Measurements from ENCODE around the gene LRRC8E. TPM values are rescaled to one million over a fixed set of nuclear protein-coding genes. Genes with fewer than 3 reads are reported as not detected.
"Not testable (repeated sequence)": the region's sequence is repeated elsewhere in the genome, so short reads cannot be mapped to it uniquely, and the experiment has no call there.

LRRC8E gene
- total RNA-seq, 2 experiments from 2014 or later: not detected

- Mint-ChIP-seq H3K27ac (no peak overlapping the region), H3K36me3 (ENCODE audit: low read depth) (peaks cover 8% of the 10 kb centered on the region), H3K4me1 (peaks cover 23% of the 10 kb centered on the region), H3K9me3 (no peaks in the 10 kb centered on the region), H3K27me3 (no peaks in the 10 kb centered on the region), H3K4me3 (peak overlapping the region; percentile 73)
- CTCF ChIA-PET: no interaction called here
- POLR2A ChIA-PET: no interaction called here
- DNase-seq: peak; percentile 79
These were observed 37.0 kb downstream of the LRRC8E start for GRCh38 chr19:7925171-7925851.

DNA sequence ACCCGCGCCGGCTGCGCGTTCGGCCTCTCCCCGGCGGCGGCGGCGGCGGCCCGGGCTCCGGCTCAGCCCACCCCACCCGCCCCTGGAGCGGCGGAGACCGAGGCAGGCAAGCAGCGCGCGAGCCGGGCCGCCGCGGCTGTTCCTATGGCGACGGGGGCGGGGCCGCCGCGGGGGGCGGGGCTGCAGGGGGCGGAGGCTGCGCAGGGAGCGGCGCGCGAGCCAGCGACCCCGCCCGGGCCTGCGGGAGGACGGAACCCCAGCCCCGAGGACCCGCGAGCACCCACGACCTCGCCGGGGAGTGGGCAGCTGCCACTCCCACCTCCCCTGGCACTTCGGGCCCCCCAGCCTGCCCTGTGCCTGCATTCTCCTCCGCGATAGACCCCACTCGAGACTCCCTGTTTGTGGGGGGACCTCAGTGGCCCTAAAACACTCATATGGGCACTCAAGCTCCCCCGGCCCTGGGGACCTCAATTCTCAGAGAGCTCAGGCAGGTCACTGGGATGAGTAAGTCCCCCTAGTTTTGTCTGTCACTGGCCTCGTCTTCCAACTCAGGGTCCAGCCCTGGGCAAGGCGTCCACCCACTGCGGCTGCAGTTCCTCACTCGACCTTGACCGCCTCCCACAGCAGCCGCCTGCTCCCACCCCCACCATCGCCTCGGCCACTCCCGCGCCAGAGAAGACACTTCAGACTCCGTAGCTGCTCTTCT, 37.9 kb downstream of the LRRC8E start, which contains the start of gene CTXN1:
Gene CTXN1, minus strand, starts transcription at position 115 of the 706 bp plus-strand sequence. CDS start 597 bp downstream, outside the sequence.
- peak within 1 kb of the TSS; percentile 73 for H3K4me3 Mint-ChIP-seq
- H3K9me3 Mint-ChIP-seq: no peaks in the 10 kb centered on the region
- no peak within 1 kb of the TSS for H3K27ac Mint-ChIP-seq
- H3K4me1 Mint-ChIP-seq: peaks cover 19% of the 10 kb centered on the region
- no peaks in the 10 kb centered on the region for H3K27me3 Mint-ChIP-seq
- DNase-seq: peak; percentile 73
- H3K36me3 Mint-ChIP-seq (ENCODE audit: low read depth): peaks cover 8% of the 10 kb centered on the region
- ChIA-PET POLR2A (no interaction called here), CTCF (interaction anchor here (0.5 kb wide), 1 partner anchor 381 kb away, joined by 3 read pairs; no protein-coding TSS in a partner anchor)

- Mint-ChIP-seq H3K4me1 (peaks cover 11% of the 10 kb centered on the region), H3K27me3 (no peaks in the 10 kb centered on the region), H3K4me3 (peak overlapping the region; percentile 57), H3K9me3 (no peaks in the 10 kb centered on the region), H3K27ac (no peak overlapping the region), H3K36me3 (ENCODE audit: low read depth) (peaks cover 8% of the 10 kb centered on the region)
- ChIA-PET CTCF (interaction anchor here (3.1 to 5.8 kb wide), 2 partner anchors 17 to 58 kb away, joined by 11 to 38 read pairs; partner anchors contain the start of gene TIMM44), POLR2A (no interaction called here)
- DNase-seq: no peak
These were observed 38.7 kb downstream of the LRRC8E start for GRCh38 chr19:7926727-7927604.

GRCh38 chr19:7927605-7928333, 39.5 kb downstream of the LRRC8E start:
- ChIA-PET CTCF (interaction anchor here (3.1 to 5.8 kb wide), 2 partner anchors 16 to 59 kb away, joined by 11 to 38 read pairs; partner anchors contain the start of gene TIMM44), POLR2A (no interaction called here)
- no peak for DNase-seq
- peaks cover 8% of the 10 kb centered on the region for H3K4me1 Mint-ChIP-seq
- peaks cover 3% of the 10 kb centered on the region for H3K36me3 Mint-ChIP-seq (ENCODE audit: low read depth)
- no peak overlapping the region for H3K27ac Mint-ChIP-seq
- H3K27me3 Mint-ChIP-seq: no peaks in the 10 kb centered on the region
- H3K4me3 Mint-ChIP-seq: no peak overlapping the region
- no peaks in the 10 kb centered on the region for H3K9me3 Mint-ChIP-seq

DNA sequence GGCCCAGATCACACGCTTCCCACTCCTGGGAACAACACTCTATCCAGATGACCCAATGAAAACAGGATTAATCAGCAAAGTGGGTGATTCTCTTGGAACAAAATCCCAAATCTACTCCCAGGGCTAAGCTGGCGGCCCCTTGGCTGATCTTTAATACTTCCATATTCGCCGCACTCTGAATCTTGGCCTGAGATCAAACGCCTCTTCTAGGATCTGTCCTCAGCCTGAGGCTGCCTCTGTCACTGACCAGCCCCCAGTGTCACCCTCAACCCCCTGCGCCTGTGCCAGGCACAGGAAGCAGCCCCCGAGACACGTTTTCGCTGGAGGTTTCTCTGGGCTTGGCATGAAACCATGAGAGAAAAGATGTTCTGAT, 40.0 kb downstream of the LRRC8E start:
- Mint-ChIP-seq H3K27me3 (no peaks in the 10 kb centered on the region), H3K36me3 (ENCODE audit: low read depth) (no peaks in the 10 kb centered on the region), H3K27ac (no peak overlapping the region), H3K4me1 (peaks cover 8% of the 10 kb centered on the region), H3K4me3 (no peak overlapping the region), H3K9me3 (no peaks in the 10 kb centered on the region)
- CTCF ChIA-PET: interaction anchor here (1.3 to 5.8 kb wide), 4 partner anchors 8 to 74 kb away, joined by 4 to 38 read pairs (median 10); partner anchors contain the start of genes SNAPC2 and TIMM44
- DNase-seq: no peak
- POLR2A ChIA-PET: interaction anchor here (0.5 kb wide), 1 partner anchor 548 kb away, joined by 5 read pairs; no protein-coding TSS in a partner anchor

DNA sequence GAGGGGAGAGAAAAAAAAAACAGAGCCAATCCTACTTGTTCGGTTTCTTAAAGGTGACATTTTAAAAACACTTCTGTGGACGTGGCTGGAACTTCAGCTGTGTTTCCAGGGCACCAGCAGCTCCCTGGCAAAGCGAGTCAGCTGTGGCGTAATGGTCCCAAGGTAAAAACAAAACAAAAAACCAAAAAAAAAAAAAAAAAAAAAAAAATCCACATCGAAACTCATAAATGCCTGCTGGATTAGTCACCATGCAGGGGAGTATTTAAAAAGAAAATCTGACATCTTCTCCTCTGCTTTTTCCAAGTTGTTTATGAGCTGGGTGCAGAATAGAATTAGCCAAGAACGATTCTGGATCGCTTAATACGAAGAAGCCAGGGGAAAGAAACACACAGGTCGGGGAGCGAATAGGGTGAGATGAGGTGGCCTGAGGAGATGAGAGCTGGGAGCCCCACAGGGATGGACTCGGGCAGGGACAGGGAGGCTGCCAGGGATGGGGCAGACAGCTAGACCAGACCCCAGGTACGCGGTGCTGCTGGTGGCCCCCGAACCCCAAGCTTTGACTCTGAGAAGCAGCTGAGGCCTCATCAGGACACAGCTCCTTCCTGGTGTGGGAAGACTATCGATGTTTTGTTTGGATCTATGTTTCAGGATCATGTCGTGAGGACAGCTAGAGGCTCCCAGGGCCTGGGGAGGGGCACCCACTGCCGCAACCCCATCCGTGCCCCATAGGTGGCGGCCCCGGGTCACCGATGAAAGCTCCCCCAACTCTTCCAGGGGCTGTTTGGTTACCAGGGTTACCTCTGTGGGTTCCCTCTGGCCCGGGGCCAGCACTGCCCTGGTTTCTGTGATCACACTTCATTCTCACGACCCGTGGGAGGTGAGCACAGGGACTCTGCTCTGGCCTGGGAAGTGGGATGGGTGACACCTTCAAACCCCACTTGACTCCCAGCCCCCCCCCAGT, 40.7 kb downstream of the LRRC8E start:
- Mint-ChIP-seq H3K27me3 (no peaks in the 10 kb centered on the region), H3K27ac (peak overlapping the region; percentile 54), H3K9me3 (no peaks in the 10 kb centered on the region), H3K4me3 (no peak overlapping the region), H3K36me3 (ENCODE audit: low read depth) (peaks cover 2% of the 10 kb centered on the region), H3K4me1 (peaks cover 8% of the 10 kb centered on the region)
- ChIA-PET CTCF (interaction anchor here (0.6 to 5.8 kb wide), 8 partner anchors 9 to 412 kb away, joined by 3 to 38 read pairs (median 4); partner anchors contain the start of genes SNAPC2 and TIMM44), POLR2A (interaction anchor here (0.5 to 1.0 kb wide), 2 partner anchors 8 to 548 kb away, joined by 3 to 5 read pairs; partner anchors contain the start of gene SNAPC2)
- peak; percentile 68 for DNase-seq

GRCh38 chr19:7930030-7930429, 41.7 kb downstream of the LRRC8E start:
- H3K27ac Mint-ChIP-seq; H3K36me3 Mint-ChIP-seq (ENCODE audit: low read depth); H3K9me3 Mint-ChIP-seq; POLR2A ChIA-PET; H3K4me1 Mint-ChIP-seq; H3K27me3 Mint-ChIP-seq; DNase-seq; H3K4me3 Mint-ChIP-seq: not testable (repeated sequence)
- CTCF ChIA-PET: interaction anchor here (0.8 to 5.8 kb wide), 4 partner anchors 10 to 61 kb away, joined by 3 to 38 read pairs (median 10); partner anchors contain the start of genes SNAPC2 and TIMM44

- DNase-seq: no peak
- H3K9me3 Mint-ChIP-seq: no peaks in the 10 kb centered on the region
- H3K4me3 Mint-ChIP-seq: no peak overlapping the region
- H3K27me3 Mint-ChIP-seq: no peaks in the 10 kb centered on the region
- CTCF ChIA-PET: interaction anchor here (0.8 to 5.8 kb wide), 3 partner anchors 11 to 39 kb away, joined by 3 to 38 read pairs (median 8); partner anchors contain the start of genes SNAPC2 and TIMM44
- H3K36me3 Mint-ChIP-seq (ENCODE audit: low read depth): peaks cover 7% of the 10 kb centered on the region
- peaks cover 4% of the 10 kb centered on the region for H3K4me1 Mint-ChIP-seq
- POLR2A ChIA-PET: interaction anchor here (0.6 kb wide), 1 partner anchor 261 kb away, joined by 3 read pairs; no protein-coding TSS in a partner anchor
- no peak overlapping the region for H3K27ac Mint-ChIP-seq
These were observed 42.5 kb downstream of the LRRC8E start for GRCh38 chr19:7930765-7931164.

DNA sequence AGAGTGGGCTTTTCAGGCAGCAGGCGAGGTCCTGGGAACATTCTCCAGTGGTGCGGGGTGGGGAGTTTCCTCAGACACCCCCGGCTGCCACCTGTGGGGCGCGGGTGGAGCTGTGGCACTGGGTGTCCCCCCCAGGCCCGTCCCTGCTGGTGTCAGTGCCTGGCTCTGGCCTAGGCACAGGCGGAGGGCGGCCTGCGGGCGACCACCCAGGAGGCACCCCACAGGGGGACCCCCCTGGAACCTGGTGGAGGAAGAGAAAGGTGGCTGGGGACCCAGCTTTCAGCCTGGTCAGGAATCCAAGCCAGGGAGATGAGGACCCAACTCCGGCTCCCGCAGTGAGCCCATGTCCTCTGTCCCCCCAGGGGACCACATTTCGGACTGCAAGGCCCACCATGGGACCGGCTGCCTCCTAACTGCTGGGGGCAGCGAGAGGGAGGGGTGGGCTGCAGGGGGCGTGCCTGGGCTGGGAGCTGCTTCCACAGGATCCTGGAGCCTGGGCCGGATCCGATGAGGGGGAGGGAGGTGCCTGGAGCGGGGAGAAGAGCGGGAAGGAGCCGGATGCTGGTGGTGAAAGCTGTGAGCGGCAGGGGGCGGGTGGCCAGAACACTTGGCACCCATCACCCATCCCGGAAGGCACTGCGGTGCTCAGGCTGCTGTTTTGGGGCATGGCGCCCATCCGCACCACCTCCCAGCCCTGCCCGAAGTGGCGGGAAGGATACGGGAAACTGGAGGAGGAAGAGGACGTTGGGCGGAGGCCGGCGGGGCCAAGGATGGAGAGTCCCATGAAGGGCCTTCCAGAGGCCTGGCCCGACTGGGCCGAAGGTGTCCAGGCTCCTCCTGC, 43.1 kb downstream of the LRRC8E start:
- no peaks in the 10 kb centered on the region for H3K9me3 Mint-ChIP-seq
- DNase-seq: no peak
- peaks cover 1% of the 10 kb centered on the region for H3K4me1 Mint-ChIP-seq
- no peaks in the 10 kb centered on the region for H3K27me3 Mint-ChIP-seq
- ChIA-PET CTCF (interaction anchor here (0.7 to 5.8 kb wide), 2 partner anchors 12 to 23 kb away, joined by 4 to 38 read pairs; partner anchors contain the start of gene TIMM44), POLR2A (interaction anchor here (0.6 kb wide), 1 partner anchor 261 kb away, joined by 3 read pairs; no protein-coding TSS in a partner anchor)
- peaks cover 7% of the 10 kb centered on the region for H3K36me3 Mint-ChIP-seq (ENCODE audit: low read depth)
- no peak overlapping the region for H3K4me3 Mint-ChIP-seq
- H3K27ac Mint-ChIP-seq: no peak overlapping the region

DNA sequence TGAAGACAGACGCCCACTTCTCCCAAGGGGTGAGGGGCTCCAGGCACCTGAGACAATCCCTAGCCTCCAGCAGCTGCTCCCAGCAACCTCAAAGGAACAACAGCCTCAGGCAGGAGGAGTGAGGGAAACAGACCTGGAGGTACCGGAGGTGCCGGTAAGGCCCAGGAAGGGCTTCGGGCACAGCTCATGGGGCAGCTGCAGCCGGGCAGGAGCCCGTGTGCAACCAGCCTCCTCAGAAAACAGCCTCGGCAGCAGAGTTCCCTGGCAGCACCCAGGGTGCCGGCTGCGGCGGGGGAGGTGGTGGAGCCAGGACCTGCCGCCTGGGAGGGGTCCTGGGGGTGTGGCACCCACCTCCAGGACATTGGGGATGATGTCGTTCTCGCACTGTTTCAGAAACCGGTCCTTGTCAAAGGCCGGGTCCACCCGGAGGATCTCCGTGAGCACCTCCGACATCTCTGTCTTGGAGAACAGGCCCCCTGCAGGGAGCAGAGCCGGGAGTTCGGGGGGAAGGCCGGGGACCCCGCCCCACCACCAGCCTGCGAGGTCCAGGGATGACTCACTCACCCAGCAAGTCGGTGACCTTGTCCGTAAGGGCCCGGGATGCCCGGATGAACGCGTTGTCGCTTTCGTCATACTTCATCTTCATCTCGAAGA, 44.1 kb downstream of the LRRC8E start:
- no peak for DNase-seq
- ChIA-PET CTCF (interaction anchor here (0.7 to 5.8 kb wide), 2 partner anchors 11 to 22 kb away, joined by 4 to 38 read pairs; partner anchors contain the start of gene TIMM44), POLR2A (no interaction called here)
- Mint-ChIP-seq H3K4me3 (no peak overlapping the region), H3K27ac (no peak overlapping the region), H3K9me3 (no peaks in the 10 kb centered on the region), H3K27me3 (no peaks in the 10 kb centered on the region), H3K4me1 (no peaks in the 10 kb centered on the region), H3K36me3 (ENCODE audit: low read depth) (peaks cover 7% of the 10 kb centered on the region)

Measured in activated CD4-positive, alpha-beta T cell treated with anti-CD3 and anti-CD28 coated beads, Interleukin-2, amount 10 ng/mL, durations not matched to agents 7 days and 5 days (primary cell).